DMS153 treated with DMSO at 0.1 percent for 48 hours (cell line): ENCODE data around the gene SCG5.

Source experiments
- DNase-seq: peaks from one replicate; lab custom pipeline; 2025; ENCODE audit not compliant: unreplicated experiment; lab: John Stamatoyannopoulos, UW

Gene SCG5

GRCh38 chr15:32690941-32691688 lies 49.6 kb downstream of the SCG5 start:
- DNase-seq, result no peak

- no peak for DNase-seq
Observed at GRCh38 chr15:32691689-32692038, 50.2 kb downstream of the SCG5 start.

DNA sequence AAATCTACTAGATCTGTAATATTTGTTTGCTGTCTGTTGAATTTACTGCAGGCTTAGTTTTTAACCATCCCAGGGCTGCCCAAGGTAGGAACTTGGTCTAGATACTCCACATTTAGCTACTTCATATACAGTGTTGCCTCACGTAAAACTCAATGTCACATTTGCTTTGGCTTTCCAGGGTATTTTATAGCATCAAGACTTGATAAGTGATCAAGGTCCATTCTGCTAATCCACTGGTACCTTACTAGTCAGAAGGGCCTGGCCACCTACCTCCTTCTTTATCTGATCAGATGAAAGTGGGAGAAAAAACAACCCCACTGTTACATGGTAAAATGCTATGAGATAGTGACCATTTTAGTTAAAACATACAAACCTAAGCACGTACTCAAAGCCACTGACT lies 50.8 kb downstream of the SCG5 start:
- no peak for DNase-seq

GRCh38 chr15:32694222-32694983 lies 52.9 kb downstream of the SCG5 start:
- no peak for DNase-seq

GRCh38 chr15:32698773-32699390 lies 57.4 kb downstream of the SCG5 start:
- no peak for DNase-seq

GRCh38 chr15:32700501-32701150 lies 59.1 kb downstream of the SCG5 start:
- no peak for DNase-seq

GRCh38 chr15:32701863-32702262 lies 60.4 kb downstream of the SCG5 start:
- no peak for DNase-seq

DNA sequence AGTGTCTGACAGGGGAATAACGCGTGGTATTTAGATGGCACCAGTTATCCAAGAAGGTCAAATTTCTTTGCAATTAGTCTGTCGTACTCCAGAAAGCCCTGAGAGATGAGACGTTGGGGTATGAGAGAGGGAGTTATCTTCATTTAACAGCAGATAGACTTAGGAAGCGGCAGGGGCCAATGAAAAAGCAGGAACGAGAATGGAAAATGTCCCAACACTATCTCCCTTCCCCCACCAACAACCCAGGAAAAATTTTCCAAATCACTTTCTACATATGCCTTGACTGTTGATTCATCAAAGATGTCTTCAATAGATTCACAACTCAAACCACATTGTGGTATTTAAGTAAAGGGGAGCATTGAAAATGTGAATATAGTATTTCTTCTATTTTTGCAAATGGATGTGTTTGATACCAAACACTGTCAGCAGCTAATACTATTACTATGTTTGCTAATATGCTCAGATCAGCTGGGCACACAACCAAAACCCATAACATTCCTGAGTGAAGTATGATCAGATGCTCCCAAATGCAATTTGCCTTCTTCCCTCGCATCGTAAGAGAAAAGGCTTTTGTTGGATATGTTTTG lies 63.0 kb downstream of the SCG5 start:
- no peak for DNase-seq

GRCh38 chr15:32705446-32705845 lies 63.9 kb downstream of the SCG5 start:
- no peak for DNase-seq

DNA sequence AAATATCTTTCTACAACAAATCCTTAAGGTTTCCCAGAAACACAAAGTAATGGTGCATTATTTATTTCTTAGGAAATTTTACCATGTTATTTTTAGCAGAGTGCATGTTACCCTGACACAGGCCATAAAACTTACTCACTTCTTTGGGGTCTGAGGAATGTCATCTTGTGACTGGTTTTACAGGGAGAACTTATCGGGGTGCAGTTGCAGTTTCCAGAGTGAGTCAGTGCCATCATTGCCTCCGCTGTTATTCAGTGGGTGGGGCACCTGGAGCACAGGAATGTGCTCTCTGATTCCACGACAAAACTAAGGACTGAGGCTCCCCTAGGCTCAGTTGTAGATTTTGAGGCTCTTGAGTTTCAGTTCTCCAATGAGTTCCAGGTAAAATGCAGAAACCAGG lies 65.2 kb downstream of the SCG5 start:
- no peak for DNase-seq

DNA sequence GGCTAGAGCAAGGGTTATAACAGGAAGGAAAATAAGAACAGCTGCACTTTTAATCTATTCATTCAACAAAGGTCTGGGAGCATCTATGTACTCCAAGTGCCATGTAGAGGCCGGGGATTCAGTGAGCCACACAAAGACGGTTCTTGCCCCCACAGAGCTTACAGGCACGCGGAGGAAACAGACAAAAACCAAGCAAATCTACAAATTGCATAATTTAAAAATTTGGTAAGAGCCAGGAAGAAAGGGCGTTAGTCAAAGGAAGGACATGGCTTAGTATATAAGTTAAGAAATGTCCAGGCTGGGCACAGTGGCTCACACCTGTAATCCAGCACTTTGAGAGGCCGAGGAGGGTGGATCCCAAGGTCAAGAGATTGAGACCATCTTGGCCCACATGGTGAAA lies 65.9 kb downstream of the SCG5 start:
- DNase-seq, result no peak

DNA sequence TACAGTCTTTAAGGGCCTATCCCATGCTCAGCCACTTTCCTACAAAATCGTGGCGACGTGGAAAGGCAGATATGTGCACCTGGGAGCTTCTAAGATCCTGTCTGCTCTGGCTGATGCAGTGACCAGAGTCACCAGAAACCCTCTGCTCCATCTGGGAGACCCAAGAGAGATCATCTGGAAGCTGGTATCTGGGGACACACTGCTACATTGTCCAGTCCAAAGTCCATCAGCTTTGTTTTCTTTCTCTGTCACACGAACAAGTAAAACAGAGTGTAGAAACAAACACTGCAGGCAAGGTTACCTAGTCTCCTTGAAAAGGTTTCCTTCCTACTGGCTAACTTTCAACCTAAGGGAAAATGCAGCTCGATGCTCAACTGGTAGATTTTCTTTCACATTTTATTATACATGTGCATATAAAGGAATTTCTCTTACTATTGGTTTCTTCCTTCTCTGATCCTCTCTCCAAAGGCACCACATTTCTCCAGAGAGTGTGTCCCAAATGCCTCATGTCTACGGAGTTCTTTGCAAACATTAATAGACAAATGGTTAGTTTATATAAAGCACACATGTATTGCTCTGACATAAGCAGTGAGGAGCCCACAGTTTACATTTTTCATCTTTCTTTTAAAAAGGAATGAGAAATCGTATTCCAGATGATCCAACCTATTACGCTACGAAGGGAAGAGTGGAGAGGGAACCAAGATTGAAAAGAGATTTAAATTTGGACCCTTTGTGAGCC lies 68.0 kb downstream of the SCG5 start:
- DNase-seq, result no peak

GRCh38 chr15:32715276-32715675 lies 73.8 kb downstream of the SCG5 start:
- no peak for DNase-seq

DNA sequence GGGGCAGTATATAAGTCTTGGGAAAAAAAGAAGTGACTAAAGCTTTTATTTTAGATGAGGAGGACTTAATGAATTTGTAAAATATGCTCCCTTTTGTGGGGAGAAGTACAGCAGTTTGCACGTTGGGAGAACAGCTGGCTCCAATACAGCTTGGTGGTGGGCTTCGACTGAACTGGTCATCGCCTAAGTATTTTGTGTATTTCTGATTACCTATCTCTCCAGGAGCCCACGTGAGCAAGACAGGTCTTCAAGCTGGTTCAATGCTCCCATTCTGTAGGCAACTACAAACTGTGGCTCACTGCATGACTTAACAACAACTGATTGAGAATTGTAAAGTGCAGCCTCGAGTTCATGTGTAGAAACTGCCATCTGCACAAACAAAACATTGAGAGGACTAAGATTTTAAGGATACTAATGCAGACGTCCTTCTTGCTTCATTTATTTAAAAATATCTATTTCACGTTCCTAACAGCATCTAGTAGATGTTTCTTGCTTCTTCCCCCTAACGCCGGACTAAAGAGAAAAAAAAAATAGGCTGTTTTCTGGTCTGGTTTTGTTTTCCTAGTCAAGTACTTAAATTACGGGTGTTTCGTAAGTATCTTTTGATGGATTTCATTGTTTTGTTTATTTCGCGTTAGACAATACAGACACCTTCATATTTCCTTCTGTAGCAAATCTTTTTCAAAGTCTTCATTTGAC lies 74.9 kb downstream of the SCG5 start:
- DNase-seq, result no peak

- no peak for DNase-seq
Observed at GRCh38 chr15:32716915-32717425, 75.5 kb downstream of the SCG5 start.

DNA sequence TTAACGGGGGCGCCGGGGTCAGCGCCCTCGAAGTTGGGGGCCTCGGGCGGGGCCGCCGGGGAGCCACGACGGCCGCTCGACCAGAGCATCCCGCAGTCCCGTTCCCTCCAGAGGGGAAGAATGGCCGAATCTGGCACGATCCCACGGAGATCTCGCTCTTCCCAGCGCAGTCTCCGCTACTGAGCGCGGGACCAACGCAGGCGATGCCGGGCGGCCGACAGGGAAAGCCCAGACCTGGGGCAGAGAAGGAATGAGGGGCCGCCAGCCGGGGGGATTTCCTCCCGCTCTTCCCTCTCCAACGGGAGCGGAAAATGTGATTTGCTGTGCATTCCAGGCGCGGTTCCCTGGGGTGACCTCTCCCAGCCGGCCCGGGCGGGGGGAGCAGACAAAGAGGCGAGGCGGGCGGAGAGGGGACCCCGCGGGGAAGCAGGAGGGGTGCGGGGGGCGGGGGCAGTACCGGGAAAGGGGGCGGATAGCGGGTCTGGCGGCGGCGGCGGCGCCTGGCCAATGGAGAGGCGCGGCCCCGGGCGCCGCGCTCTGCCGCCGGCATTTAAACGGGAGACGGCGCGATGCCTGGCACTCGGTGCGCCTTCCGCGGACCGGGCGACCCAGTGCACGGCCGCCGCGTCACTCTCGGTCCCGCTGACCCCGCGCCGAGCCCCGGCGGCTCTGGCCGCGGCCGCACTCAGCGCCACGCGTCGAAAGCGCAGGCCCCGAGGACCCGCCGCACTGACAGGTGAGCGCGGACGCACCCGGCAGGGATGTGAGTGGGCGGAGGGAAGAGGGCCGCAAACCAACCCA lies 76.1 kb downstream of the SCG5 start, which contains the start of gene GREM1:
Gene GREM1, plus strand, starts transcription at position 579 of the 801 bp plus-strand sequence. CDS start 12,687 bp downstream, outside the sequence.
- no peak for DNase-seq

- no peak for DNase-seq
Observed at GRCh38 chr15:32718227-32718820, 76.8 kb downstream of the SCG5 start.
